HG03457 (cell line): ENCODE measurements around the gene MYO7A.

Experiments used
- ATAC-seq: cut with Tn5 transposase; IDR thresholded peaks from one replicate; pipeline ENCODE4 v1.9.1; 2021; ENCODE audit warnings: moderate number of reproducible peaks; ENCODE audit not compliant: unreplicated experiment

Gene MYO7A

GRCh38 chr11:77259641-77260040 lies 131.6 kb downstream of the MYO7A start:
- no peak for ATAC-seq

DNA sequence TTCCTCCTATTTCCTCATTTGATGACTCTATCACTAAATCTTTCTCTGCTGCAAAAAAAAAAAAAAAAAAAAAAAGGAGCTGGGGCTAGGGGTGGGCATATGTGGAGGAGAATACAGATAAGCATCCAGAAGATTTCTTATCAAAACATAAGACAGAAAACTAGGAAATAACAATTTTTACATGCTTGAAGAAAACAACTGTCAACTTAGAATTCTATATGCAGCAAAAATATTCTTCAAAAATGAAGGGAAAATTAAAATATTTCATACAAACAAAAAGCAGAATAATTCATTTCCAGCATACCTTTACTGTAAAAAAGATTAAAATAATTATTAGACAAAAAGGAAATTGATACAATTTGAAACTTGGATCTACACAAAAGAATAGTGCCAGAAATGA lies 134.8 kb downstream of the MYO7A start:
- no peak for ATAC-seq
